Heart right ventricle (tissue), 16 donors: ENCODE measurements around the gene BPIFB1. TPM values are rescaled to one million over a fixed set of nuclear protein-coding genes. Genes with fewer than 3 reads are reported as not detected.

Experiments used
- ATAC-seq, 8 donors: fragments of 200-7000 bp; cut with Tn5 transposase; one replicate each; pipeline ENCODE4 v1.9.1; 2020; ENCODE audit warnings: mild to moderate bottlenecking in 8 of 8, moderate library complexity in 8 of 8, moderate number of reproducible peaks in 1 of 8
- DNase-seq, 2 donors: peaks; one replicate each; pipeline ENCODE4 v3.0.0-alpha.2; 2020
- H3K27ac ChIP-seq, 10 donors: fragments of 200-600 bp; sonication (generic) in 2 of 10; one replicate each; pipeline versions ENCODE4 v1.5.0 to v1.8.0; 2020 to 2022; ENCODE audit warnings: mild to moderate bottlenecking in 3 of 10
- H3K27me3 ChIP-seq, 7 donors: fragments of 200-600 bp; one replicate each; pipeline ENCODE4 v1.8.0; 2021 to 2022; ENCODE audit warnings: mild to moderate bottlenecking in 2 of 7
- H3K36me3 ChIP-seq, 9 donors: fragments of 200-600 bp; sonication (generic) in 1 of 9; one replicate each; pipeline versions ENCODE4 v1.5.0 to v1.8.0; 2020 to 2022; ENCODE audit warnings: mild to moderate bottlenecking in 2 of 9
- H3K4me1 ChIP-seq, 9 donors: fragments of 200-600 bp; sonication (generic) in 1 of 9; one replicate each; pipeline versions ENCODE4 v1.5.0 to v1.8.0; 2020 to 2022; ENCODE audit warnings: mild to moderate bottlenecking in 4 of 9
- H3K4me3 ChIP-seq, 10 donors: fragments of 200-600 bp; sonication (generic) in 2 of 10; one replicate each; pipeline versions ENCODE4 v1.5.0 to v1.8.0; 2020 to 2022; ENCODE audit warnings: mild to moderate bottlenecking in 7 of 10, moderate library complexity in 2 of 10
- H3K9me3 ChIP-seq, 11 donors: fragments of 200-600 bp in 10 of 11; sonication (generic) in 2 of 11; one replicate each; pipeline versions ENCODE4 v1.5.0 to v1.8.0; 2013 to 2022; ENCODE audit warnings: mild to moderate bottlenecking in 2 of 11, control low read depth in 1 of 11, moderate library complexity in 1 of 11
- CTCF ChIP-seq, 9 donors: fragments of 200-600 bp; sonication (generic) in 2 of 9; IDR thresholded peaks; one replicate each; pipeline versions ENCODE4 v1.5.0 to v1.8.0; 2021 to 2022; ENCODE audit warnings: antibody characterized with exemption in 9 of 9, mild to moderate bottlenecking in 5 of 9, moderate library complexity in 1 of 9
- WGBS, 2 donors: extraction: QIAGEN DNeasy Blood & Tissue Kit; methylation state at CpG; one replicate each; pipeline ENCODE4 v1.1.7; 2013; ENCODE audit warnings: inconsistent platforms in 1 of 2; 5-methylcytosine and 5-hydroxymethylcytosine counted together
- intact Hi-C, 10 donors: fragments of 100-400 bp; cut with DNase I; formaldehyde crosslinking; loops; one replicate each; pipeline versions ENCODE4 v1.11.1 to v1.14.2; 2022
- polyA plus RNA-seq, 2 donors: library from polyadenylated mRNA; stranded (reverse); fragments of 200-250 nt; gene quantifications; one replicate each; pipeline ENCODE4 v1.2.3, GENCODE V29; 2013
- total RNA-seq, 10 donors: library from RNA; stranded (reverse); fragmentation: NEBNext Ultra II Directional in 3 of 10; extraction: Animal tissue kit (Norgen Biotek cat#: 25700) in 3 of 10; gene quantifications; one replicate each; pipeline versions ENCODE4 v1.2.1 to v1.2.4, GENCODE V29; 2021 to 2023
- donor health status: Arrhythmogenic right ventricular cardiomyopathy.
- donor health status: ischemic (EF 13 %, LVEDD 7.1; RV severe dilation, severe dysfunction).
- donor health status: healthy with polysubstance abuse.
- donor health status: DM: no; HTN: yes; CAD: no.
- donor health status: DM: no; HTN: no; CAD: no.
- donor health status: ischemic (EF 25% LVEDD 6.9; RV normal size, moderate dysfunction).
- donor health status: ischemic (EF 25% LVEDD 5.7; RV mildly dilated, moderate dysfunction).
- donor health status: healthy.
- donor health status: DM: yes; HTN: yes; CAD: no.
- donor health status: Ischemic cardiomyopathy.
- donor health status: ischemic (EF 35%, LVEDD 5.7; RV mildly dilated, moderate dysfunction).
- donor health status: nonischemic (EF 11% LVEDD 7.7; RV severe dilation, severe dysfunction).
- donor health status: DM: yes; HTN: yes; CAD: no.
- donor health status: PGD.
- donor health status: ischemic (EF 29% LVEDD 5.4; RV normal size, mild dysfunction).
- donor health status: nonischemic (EF 23%, LVEDD 6.1; RV moderate dilation, normal function).

BPIFB1 gene
- total and polyA plus RNA-seq, 12 donors = 0.03 TPM; not detected in 11

- Histone ChIP-seq H3K36me3 (no peaks in the 10 kb centered on the region), H3K4me3 (no peak overlapping the region), H3K4me1 (no peaks in the 10 kb centered on the region), H3K27ac (no peak overlapping the region), H3K9me3 (no peaks in the 10 kb centered on the region), H3K27me3 (peaks cover 0 to 31% (median 5%) of the 10 kb centered on the region in 7 donors)
- intact Hi-C loops = no loop called here
- no peak for TF ChIP-seq CTCF (IDR thresholded peaks at IDR 0.05)
- WGBS, 2 donors = 85 to 87% methylated on average over 7 of the region's 7 CpGs
- DNase-seq (no peak), ATAC-seq (no peak)
Observed at GRCh38 chr20:33313686-33314314, 30.8 kb downstream of the BPIFB1 start.

GRCh38 chr20:33316343-33316742, 33.3 kb downstream of the BPIFB1 start:
- H3K4me3 ChIP-seq = no peak overlapping the region
- no peak overlapping the region for H3K27ac ChIP-seq
- peaks cover 0 to 44% (median 16%) of the 10 kb centered on the region in 7 donors for H3K27me3 ChIP-seq
- no peak for TF ChIP-seq CTCF (IDR thresholded peaks at IDR 0.05)
- WGBS, 2 donors = 61 to 68% methylated on average over 5 of the region's 5 CpGs
- H3K4me1 ChIP-seq = no peaks in the 10 kb centered on the region
- ATAC-seq (no peak), DNase-seq (no peak)
- intact Hi-C loops = no loop called here
- H3K36me3 ChIP-seq = no peaks in the 10 kb centered on the region
- no peaks in the 10 kb centered on the region for H3K9me3 ChIP-seq

- DNase-seq = no peak
- TF ChIP-seq CTCF (IDR thresholded peaks at IDR 0.05) = no peak
- 83 to 87% methylated on average over 3 of the region's 3 CpGs for WGBS, 2 donors
Observed at GRCh38 chr20:33316958-33317357, 33.9 kb downstream of the BPIFB1 start.

GRCh38 chr20:33317424-33318095, 34.5 kb downstream of the BPIFB1 start:
- Histone ChIP-seq H3K4me1 (no peaks in the 10 kb centered on the region), H3K9me3 (no peaks in the 10 kb centered on the region), H3K4me3 (no peak overlapping the region), H3K27me3 (peaks cover 0 to 44% (median 16%) of the 10 kb centered on the region in 7 donors), H3K36me3 (no peaks in the 10 kb centered on the region), H3K27ac (no peak overlapping the region)
- no peak for ATAC-seq
- DNase-seq = no peak
- intact Hi-C loops = no loop called here
- 85 to 88% methylated on average over 14 of the region's 14 CpGs for WGBS, 2 donors
- no peak for TF ChIP-seq CTCF (IDR thresholded peaks at IDR 0.05)

More at GRCh38 chr20:33316958-33317357, 33.9 kb downstream of the BPIFB1 start:
- ATAC-seq = no peak
- no peaks in the 10 kb centered on the region for H3K36me3 ChIP-seq
- H3K27me3 ChIP-seq = peaks cover 0 to 44% (median 16%) of the 10 kb centered on the region in 7 donors
- H3K4me1 ChIP-seq = no peaks in the 10 kb centered on the region
- H3K27ac ChIP-seq = no peak overlapping the region
- H3K9me3 ChIP-seq = no peaks in the 10 kb centered on the region
- intact Hi-C loops = no loop called here
- no peak overlapping the region for H3K4me3 ChIP-seq
